ENCODE measurements around the gene FKBP7. TPM values are rescaled to one million over a fixed set of nuclear protein-coding genes. Genes with fewer than 3 reads are reported as not detected.

The FKBP7 gene
- total and polyA plus RNA-seq, 2 of the 8 experiments (the other 6 are each of a cell fraction or from before 2014, with no cell fraction given) = 3.6 to 7.0 TPM

- H2BK120ac ChIP-seq (replicated peaks; ENCODE audit: low read depth, low read length) = no peak overlapping the region
- DNase-seq (ENCODE audit: low read depth in 1 of 2, low spot score in 2 of 2) = no peak
- H3K14ac ChIP-seq (ENCODE audit: insufficient read length) = no peak overlapping the region
- ChIA-PET POLR2A (ENCODE audit: partially characterized antibody) (interaction anchor here (1.0 to 2.7 kb wide), 6 partner anchors 11 to 23 kb away, joined by 3 to 10 read pairs (median 8); partner anchors contain the start of genes PJVK and PRKRA), CTCF (ENCODE audit: partially characterized antibody) (interaction anchor here (1.4 to 1.9 kb wide), 3 partner anchors 11 to 34 kb away, joined by 3 to 6 read pairs (median 4); no protein-coding TSS in a partner anchor)
- no peaks in the 10 kb centered on the region for H3K79me1 ChIP-seq (ENCODE audit: low read depth, low read length)
- no peak overlapping the region for H3K4ac ChIP-seq (replicated peaks; ENCODE audit: insufficient read length, low read depth, low read length)
- H4K5ac ChIP-seq (ENCODE audit: insufficient read length, low read depth, low read length) = no peak overlapping the region
- H2AFZ ChIP-seq (ENCODE audit: low read length) = no peak overlapping the region
- no peaks in the 10 kb centered on the region for H3K4me1 ChIP-seq (replicated peaks in 1 of 4; ENCODE audit: control insufficient read depth in 3 of 4, insufficient read depth in 4 of 4, low read length in 3 of 4)
- H3K9ac ChIP-seq (replicated peaks in 1 of 4; ENCODE audit: extremely low read depth in 1 of 4, low read depth in 3 of 4, low read length in 3 of 4) = no peak overlapping the region
- FAIRE-seq = no peak
- TF ChIP-seq YY1 (IDR thresholded peaks at IDR 0.05; ENCODE audit: low read depth, low read length) = no peak
- no peak for TF ChIP-seq EP300 (IDR thresholded peaks at IDR 0.05; ENCODE audit: borderline replicate concordance in 1 of 2, low read depth in 2 of 2, low read length in 2 of 2)
- no peak for TF ChIP-seq SIRT6 (IDR thresholded peaks at IDR 0.05; ENCODE audit: low read length)
- no peak for TF ChIP-seq ZNF274 (IDR thresholded peaks at IDR 0.05; ENCODE audit: borderline replicate concordance, extremely low read depth, low read length)
- TF ChIP-seq SRF (IDR thresholded peaks at IDR 0.05; ENCODE audit: low read depth, low read length) = no peak
- no peak for TF ChIP-seq POLR2A (IDR thresholded peaks at IDR 0.05; ENCODE audit: control extremely low read depth in 1 of 2, low read depth in 2 of 2, low read length in 2 of 2)
- TF ChIP-seq ASH2L (IDR thresholded peaks at IDR 0.05; ENCODE audit: low read length) = no peak
- TF ChIP-seq MAX (IDR thresholded peaks at IDR 0.05) = no peak
- no peak for TF ChIP-seq KDM1A (IDR thresholded peaks at IDR 0.05; ENCODE audit: borderline replicate concordance, low read length)
- H3K79me2 ChIP-seq (ENCODE audit: control insufficient read depth in 1 of 2, insufficient read depth in 2 of 2, low read length in 2 of 2) = no peaks in the 10 kb centered on the region
- no peak overlapping the region for H3K23ac ChIP-seq (ENCODE audit: insufficient read length)
- no peak overlapping the region for H3K18ac ChIP-seq (ENCODE audit: extremely low read depth, low read length)
- H2BK12ac ChIP-seq (ENCODE audit: low read depth, low read length) = no peak overlapping the region
- H3K36me3 ChIP-seq (ENCODE audit: control insufficient read depth in 2 of 4, insufficient read depth in 4 of 4, low read length in 3 of 4) = peaks cover 2 to 57% (median 19%) of the 10 kb centered on the region in 4 experiments; a peak in 7 of 8 replicates
- H3K27ac ChIP-seq (ENCODE audit: low read depth, low read length) = no peak overlapping the region
- no peak overlapping the region for H2AK5ac ChIP-seq (ENCODE audit: low read depth, low read length)
- no peak overlapping the region for H4K91ac ChIP-seq (replicated peaks; ENCODE audit: insufficient read length, low read length)
- H2BK5ac ChIP-seq (ENCODE audit: low read depth, low read length) = no peak overlapping the region
- H4K8ac ChIP-seq (ENCODE audit: extremely low read depth, insufficient read depth, low read length) = no peak overlapping the region
- no peak overlapping the region for H3K4me3 ChIP-seq (ENCODE audit: extremely low read depth in 1 of 4, insufficient read depth in 2 of 4, low read depth in 3 of 4, low read length in 4 of 4)
- H3K23me2 ChIP-seq (ENCODE audit: low read depth, low read length) = no peaks in the 10 kb centered on the region
- H3K4me2 ChIP-seq (ENCODE audit: insufficient read depth in 1 of 2, low read depth in 2 of 2, low read length in 2 of 2) = no peak overlapping the region
- H3K56ac ChIP-seq (replicated peaks; ENCODE audit: insufficient read length, low read depth, low read length) = no peak overlapping the region
- H2BK20ac ChIP-seq (ENCODE audit: low read length) = no peak overlapping the region
- no peak overlapping the region for H2BK15ac ChIP-seq (ENCODE audit: low read length)
- peaks cover 0 to 2% of the 10 kb centered on the region in 2 experiments for H4K20me1 ChIP-seq (replicated peaks in 1 of 2; ENCODE audit: control insufficient read depth in 1 of 2, insufficient read depth in 2 of 2, low read length in 2 of 2)
- no peaks in the 10 kb centered on the region for H3K9me3 ChIP-seq (ENCODE audit: insufficient read depth in 2 of 2, low read depth in 1 of 2, low read length in 1 of 2)
- H3K27me3 ChIP-seq (replicated peaks in 1 of 4; ENCODE audit: control insufficient read depth in 3 of 4, extremely low read depth in 1 of 4, insufficient read depth in 3 of 4, low read length in 3 of 4) = no peaks in the 10 kb centered on the region
Observed at GRCh38 chr2:178429336-178429735, 49.1 kb downstream of the FKBP7 start.

Data from H1 (cell line).